NCI-H128 (cell line): ENCODE results near the gene VWA3B.
"Not testable (repeated sequence)": the region's sequence is repeated elsewhere in the genome, so short reads cannot be mapped to it uniquely, and the experiment has no call there.

Source experiments
- DNase-seq: peaks from one replicate; lab custom pipeline; 2025; ENCODE audit not compliant: unreplicated experiment; lab: John Stamatoyannopoulos, UW

Gene VWA3B

GRCh38 chr2:98240786-98241398, 153.9 kb downstream of the VWA3B start:
- no peak for DNase-seq

GRCh38 chr2:98241592-98241991, 154.6 kb downstream of the VWA3B start:
- DNase-seq = no peak

- DNase-seq = no peak
Observed at GRCh38 chr2:98242003-98242402, 155.0 kb downstream of the VWA3B start.

GRCh38 chr2:98245491-98245890, 158.5 kb downstream of the VWA3B start:
- no peak for DNase-seq

- DNase-seq = no peak
Observed at GRCh38 chr2:98247383-98247782, 160.4 kb downstream of the VWA3B start.

GRCh38 chr2:98252038-98252773, 165.2 kb downstream of the VWA3B start:
- no peak for DNase-seq

- DNase-seq = no peak
Observed at GRCh38 chr2:98253461-98254070, 166.6 kb downstream of the VWA3B start.

GRCh38 chr2:98254504-98255059, 167.6 kb downstream of the VWA3B start:
- DNase-seq = no peak

- DNase-seq = no peak
Observed at GRCh38 chr2:98258906-98259305, 171.9 kb downstream of the VWA3B start.

GRCh38 chr2:98263362-98263761, 176.4 kb downstream of the VWA3B start:
- DNase-seq = no peak

- not testable (repeated sequence) for DNase-seq
Observed at GRCh38 chr2:98268225-98268624, 181.3 kb downstream of the VWA3B start.

- DNase-seq = no peak
Observed at GRCh38 chr2:98269274-98269673, 182.3 kb downstream of the VWA3B start.

- DNase-seq = no peak
Observed at GRCh38 chr2:98269830-98270229, 182.9 kb downstream of the VWA3B start.

GRCh38 chr2:98277162-98277859, 190.3 kb downstream of the VWA3B start:
- DNase-seq = no peak

- no peak for DNase-seq
Observed at GRCh38 chr2:98278074-98278473, 191.1 kb downstream of the VWA3B start.

GRCh38 chr2:98280376-98281102, 193.6 kb downstream of the VWA3B start:
- DNase-seq = no peak

GRCh38 chr2:98281607-98282006, 194.6 kb downstream of the VWA3B start:
- no peak for DNase-seq

GRCh38 chr2:98282109-98282508, 195.1 kb downstream of the VWA3B start:
- DNase-seq = no peak

- DNase-seq = no peak
Observed at GRCh38 chr2:98293030-98293429, 206.1 kb downstream of the VWA3B start.

- DNase-seq = no peak
Observed at GRCh38 chr2:98293931-98294687, 207.1 kb downstream of the VWA3B start.
